Left hindlimb (tissue), 1 donor: ENCODE measurements around the gene BRPF3.

Experiments used
- DNase-seq: peaks from one replicate; pipeline ENCODE4 v3.0.0-alpha.2; 2018

The BRPF3 gene

GRCh38 chr6:36196113-36196879 lies at the start of gene BRPF3:
BRPF3 (plus strand) TSS chr6:36196744; CDS start chr6:36200323, 3,579 bp downstream.
- DNase-seq, result peak; percentile 93

- no peak for DNase-seq
Measured at GRCh38 chr6:36147294-36147693, 49.2 kb upstream of the BRPF3 start.

- no peak for DNase-seq
Measured at GRCh38 chr6:36149476-36149875, 47.1 kb upstream of the BRPF3 start.

GRCh38 chr6:36150283-36150682 lies 46.3 kb upstream of the BRPF3 start:
- no peak for DNase-seq

- no peak for DNase-seq
Measured at GRCh38 chr6:36154286-36154685, 42.3 kb upstream of the BRPF3 start.

- no peak for DNase-seq
Measured at GRCh38 chr6:36155662-36156061, 40.9 kb upstream of the BRPF3 start.

- no peak for DNase-seq
Measured at GRCh38 chr6:36160147-36160760, 36.3 kb upstream of the BRPF3 start.

GRCh38 chr6:36169023-36170007 lies 27.2 kb upstream of the BRPF3 start:
- DNase-seq, result no peak

- no peak for DNase-seq
Measured at GRCh38 chr6:36170704-36171103, 25.8 kb upstream of the BRPF3 start.

GRCh38 chr6:36171573-36171972 lies 25.0 kb upstream of the BRPF3 start:
- DNase-seq, result no peak

- no peak for DNase-seq
Measured at GRCh38 chr6:36177166-36177565, 19.4 kb upstream of the BRPF3 start.

GRCh38 chr6:36178544-36178943 lies 18.0 kb upstream of the BRPF3 start:
- DNase-seq, result no peak

GRCh38 chr6:36180126-36180525 lies 16.4 kb upstream of the BRPF3 start:
- DNase-seq, result no peak

GRCh38 chr6:36184311-36184710 lies 12.2 kb upstream of the BRPF3 start:
- no peak for DNase-seq

- DNase-seq, result no peak
Measured at GRCh38 chr6:36186199-36186598, 10.3 kb upstream of the BRPF3 start.

- DNase-seq, result no peak
Measured at GRCh38 chr6:36187446-36187845, 9.1 kb upstream of the BRPF3 start.

- DNase-seq, result no peak
Measured at GRCh38 chr6:36195471-36196112, 952 bp upstream of the BRPF3 start.

- peak; percentile 99 for DNase-seq
Measured at GRCh38 chr6:36196880-36197548, 470 bp downstream of the BRPF3 start.

GRCh38 chr6:36197739-36198221 lies 1.2 kb downstream of the BRPF3 start:
- DNase-seq, result no peak

- DNase-seq, result no peak
Measured at GRCh38 chr6:36198986-36199385, 2.4 kb downstream of the BRPF3 start.

- no peak for DNase-seq
Measured at GRCh38 chr6:36200154-36200891, 3.8 kb downstream of the BRPF3 start.
